Mucosa of rectum (tissue), 2 donors: ENCODE measurements around the gene ZNF593.

Experiments
- H3K27ac ChIP-seq, 2 donors: one replicate each; pipeline ENCODE4 v1.7.0; 2013; ENCODE audit warnings: inconsistent platforms in 2 of 2, low read depth in 2 of 2, low read length in 2 of 2
- H3K27me3 ChIP-seq, 2 donors: one replicate each; pipeline ENCODE4 v1.7.0; 2013; ENCODE audit warnings: low read length in 2 of 2; ENCODE audit not compliant: control insufficient read depth in 2 of 2, insufficient read depth in 2 of 2
- H3K36me3 ChIP-seq, 2 donors: one replicate each; pipeline ENCODE4 v1.7.0; 2013; ENCODE audit warnings: low read length in 2 of 2; ENCODE audit not compliant: control insufficient read depth in 2 of 2, insufficient read depth in 2 of 2
- H3K4me1 ChIP-seq, 2 donors: one replicate each; pipeline ENCODE4 v1.7.0; 2013; ENCODE audit warnings: low read length in 2 of 2, mild to moderate bottlenecking in 1 of 2; ENCODE audit not compliant: control insufficient read depth in 2 of 2, insufficient read depth in 2 of 2
- H3K4me3 ChIP-seq, 2 donors: one replicate each; pipeline ENCODE4 v1.7.0; 2013; ENCODE audit warnings: low read length in 2 of 2
- H3K9ac ChIP-seq, 2 donors: one replicate each; pipeline ENCODE4 v1.7.0; 2013; ENCODE audit warnings: low read length in 2 of 2, low read depth in 1 of 2, mild to moderate bottlenecking in 1 of 2
- H3K9me3 ChIP-seq, 2 donors: one replicate each; pipeline ENCODE4 v1.7.0; 2013; ENCODE audit warnings: low read length in 2 of 2; ENCODE audit not compliant: control insufficient read depth in 2 of 2
- donor health status: healthy.
- donor health status: Normal muscosa, but diverticular disease.

ZNF593 gene

GRCh38 chr1:26127235-26128163, 42.2 kb upstream of the ZNF593 start:
- peak overlapping the region; percentile 84 to 86 for H3K9ac ChIP-seq
- peak overlapping the region; percentile 83 for H3K4me3 ChIP-seq
- no peaks in the 10 kb centered on the region for H3K27me3 ChIP-seq
- no peaks in the 10 kb centered on the region for H3K9me3 ChIP-seq
- peaks cover 3 to 32% of the 10 kb centered on the region in 2 donors for H3K4me1 ChIP-seq
- H3K36me3 ChIP-seq, result peaks cover 0 to 8% of the 10 kb centered on the region in 2 donors
- peak overlapping the region; percentile 91 to 96 for H3K27ac ChIP-seq

GRCh38 chr1:26129778-26130177, 39.9 kb upstream of the ZNF593 start:
- H3K27ac ChIP-seq, result no peak overlapping the region
- no peaks in the 10 kb centered on the region for H3K27me3 ChIP-seq
- H3K4me1 ChIP-seq, result peaks cover 3 to 30% of the 10 kb centered on the region in 2 donors
- no peaks in the 10 kb centered on the region for H3K9me3 ChIP-seq
- H3K4me3 ChIP-seq, result no peak overlapping the region
- H3K36me3 ChIP-seq, result no peaks in the 10 kb centered on the region
- H3K9ac ChIP-seq, result no peak overlapping the region

- H3K9ac ChIP-seq, result no peak overlapping the region
- peaks cover 3 to 27% of the 10 kb centered on the region in 2 donors for H3K4me1 ChIP-seq
- no peak overlapping the region for H3K4me3 ChIP-seq
- H3K9me3 ChIP-seq, result no peaks in the 10 kb centered on the region
- no peaks in the 10 kb centered on the region for H3K27me3 ChIP-seq
- no peak overlapping the region for H3K27ac ChIP-seq
- H3K36me3 ChIP-seq, result no peaks in the 10 kb centered on the region
Measured at GRCh38 chr1:26130695-26131094, 39.0 kb upstream of the ZNF593 start.

- no peaks in the 10 kb centered on the region for H3K9me3 ChIP-seq
- no peak overlapping the region for H3K9ac ChIP-seq
- peaks cover 3 to 24% of the 10 kb centered on the region in 2 donors for H3K4me1 ChIP-seq
- no peak overlapping the region for H3K27ac ChIP-seq
- H3K27me3 ChIP-seq, result no peaks in the 10 kb centered on the region
- H3K36me3 ChIP-seq, result no peaks in the 10 kb centered on the region
- no peak overlapping the region for H3K4me3 ChIP-seq
Measured at GRCh38 chr1:26132128-26132833, 37.4 kb upstream of the ZNF593 start.

GRCh38 chr1:26132834-26133167, 36.9 kb upstream of the ZNF593 start:
- no peak overlapping the region for H3K9ac ChIP-seq
- peaks cover 3 to 20% of the 10 kb centered on the region in 2 donors for H3K4me1 ChIP-seq
- H3K9me3 ChIP-seq, result no peaks in the 10 kb centered on the region
- no peaks in the 10 kb centered on the region for H3K27me3 ChIP-seq
- no peak overlapping the region for H3K27ac ChIP-seq
- no peaks in the 10 kb centered on the region for H3K36me3 ChIP-seq
- no peak overlapping the region for H3K4me3 ChIP-seq

GRCh38 chr1:26134466-26134865, 35.2 kb upstream of the ZNF593 start:
- Histone ChIP-seq H3K9ac (no peak overlapping the region), H3K4me3 (no peak overlapping the region), H3K27ac (no peak overlapping the region), H3K4me1 (peaks cover 0 to 7% of the 10 kb centered on the region in 2 donors), H3K36me3 (no peaks in the 10 kb centered on the region), H3K27me3 (no peaks in the 10 kb centered on the region), H3K9me3 (no peaks in the 10 kb centered on the region)

- no peak overlapping the region for H3K4me3 ChIP-seq
- no peaks in the 10 kb centered on the region for H3K27me3 ChIP-seq
- no peaks in the 10 kb centered on the region for H3K36me3 ChIP-seq
- H3K9me3 ChIP-seq, result no peaks in the 10 kb centered on the region
- H3K4me1 ChIP-seq, result no peaks in the 10 kb centered on the region
- no peak overlapping the region for H3K27ac ChIP-seq
- H3K9ac ChIP-seq, result no peak overlapping the region
Measured at GRCh38 chr1:26138974-26139558, 30.6 kb upstream of the ZNF593 start.

GRCh38 chr1:26142159-26142558, 27.5 kb upstream of the ZNF593 start:
- Histone ChIP-seq H3K9ac (no peak overlapping the region), H3K4me3 (no peak overlapping the region), H3K27me3 (peaks cover 0 to 2% of the 10 kb centered on the region in 2 donors), H3K27ac (no peak overlapping the region), H3K4me1 (peaks cover 0 to 2% of the 10 kb centered on the region in 2 donors), H3K9me3 (no peaks in the 10 kb centered on the region), H3K36me3 (no peaks in the 10 kb centered on the region)

GRCh38 chr1:26145041-26145959, 24.4 kb upstream of the ZNF593 start:
- Histone ChIP-seq H3K9ac (no peak overlapping the region), H3K4me3 (no peak overlapping the region)

More at GRCh38 chr1:26145041-26145959, 24.4 kb upstream of the ZNF593 start:
- Histone ChIP-seq H3K4me1 (peaks cover 0 to 2% of the 10 kb centered on the region in 2 donors), H3K27me3 (peaks cover 0 to 6% of the 10 kb centered on the region in 2 donors), H3K27ac (no peak overlapping the region), H3K36me3 (no peaks in the 10 kb centered on the region), H3K9me3 (no peaks in the 10 kb centered on the region)
